Hair follicle dermal papilla cell (primary cell): Measurements from ENCODE around the gene TLE7. TPM values are rescaled to one million over a fixed set of nuclear protein-coding genes. Genes with fewer than 3 reads are reported as not detected.

Experiments used
- total RNA-seq: library from RNA; depleted of rRNA; stranded (reverse); fragments of >200 nt; gene quantifications from 2 replicates; pipeline ENCODE4 v1.2.3, GENCODE V29; 2012

The TLE7 gene
- total RNA-seq, result not detected in 2 replicates

DNA sequence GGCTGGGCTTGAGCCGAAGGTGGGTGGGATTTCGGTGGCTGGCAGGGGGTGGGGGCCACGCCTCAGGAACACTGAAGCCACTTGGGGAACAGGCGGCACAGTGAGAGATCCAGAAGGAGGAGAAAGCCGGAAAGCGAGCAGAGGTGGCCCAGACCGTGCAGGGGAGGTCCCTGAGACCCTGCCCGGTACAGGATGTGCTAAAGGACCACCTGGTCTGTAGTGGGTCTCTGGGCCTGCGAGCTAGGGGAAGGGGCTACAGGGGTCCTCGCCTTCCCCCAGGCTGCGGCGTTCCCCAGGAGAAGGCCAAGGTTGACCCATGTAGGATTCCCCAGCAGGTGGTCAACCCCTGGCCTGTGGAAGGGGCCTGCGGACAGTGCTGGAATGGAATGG lies at the start of gene TLE7:
Gene TLE7, minus strand, starts transcription at position 4 of the 390 bp plus-strand sequence. CDS start 8,730 bp downstream, outside the sequence.

GRCh38 chr16:71489122-71489521 lies 47.3 kb upstream of the TLE7 start, which contains the start of gene ZNF19:
ZNF19 (minus strand) TSS chr16:71489324; CDS start chr16:71482114, 7,210 bp downstream.

GRCh38 chr16:71461686-71462648 lies 20.1 kb upstream of the TLE7 start, which contains the start of gene ZNF23:
ZNF23 (minus strand) TSS chr16:71462247; CDS start chr16:71456796, 5,451 bp downstream.

Other genes starting within 250 kb of the TLE7 start
- 0.32 and 2.7 TPM in 2 replicates for gene HYDIN, start 211.3 kb downstream of the TLE7 start, total RNA-seq
- 35.3 and 40.1 TPM in 2 replicates for gene CMTR2, start 152.7 kb downstream of the TLE7 start, total RNA-seq
- 0.24 and 0.32 TPM in 2 replicates for gene CALB2, start 83.3 kb downstream of the TLE7 start, total RNA-seq
- 9.7 and 12.3 TPM in 2 replicates for gene ZNF23, start 20.2 kb upstream of the TLE7 start, total RNA-seq
- gene ZNF19, start 47.3 kb upstream of the TLE7 start, total RNA-seq, result 5.2 and 5.8 TPM in 2 replicates
- not detected in 2 replicates for gene CHST4, start 84.4 kb upstream of the TLE7 start, total RNA-seq
- gene TAT, start 135.0 kb upstream of the TLE7 start, total RNA-seq, result under 0.01 and 0.16 TPM in 2 replicates
- gene MARVELD3, start 184.1 kb upstream of the TLE7 start, total RNA-seq, result 0.16 and 0.49 TPM in 2 replicates